ENCODE data around the gene COL9A1. TPM values are rescaled to one million over a fixed set of nuclear protein-coding genes. Genes with fewer than 3 reads are reported as not detected.
"Not testable (repeated sequence)": the region's sequence is repeated elsewhere in the genome, so short reads cannot be mapped to it uniquely, and the experiment has no call there.

Gene COL9A1
- polyA plus RNA-seq (ENCODE audit: insufficient read length in 3 of 3), result 10 to 100 TPM; 27.0 to 39.3 (median 32.3) TPM

DNA sequence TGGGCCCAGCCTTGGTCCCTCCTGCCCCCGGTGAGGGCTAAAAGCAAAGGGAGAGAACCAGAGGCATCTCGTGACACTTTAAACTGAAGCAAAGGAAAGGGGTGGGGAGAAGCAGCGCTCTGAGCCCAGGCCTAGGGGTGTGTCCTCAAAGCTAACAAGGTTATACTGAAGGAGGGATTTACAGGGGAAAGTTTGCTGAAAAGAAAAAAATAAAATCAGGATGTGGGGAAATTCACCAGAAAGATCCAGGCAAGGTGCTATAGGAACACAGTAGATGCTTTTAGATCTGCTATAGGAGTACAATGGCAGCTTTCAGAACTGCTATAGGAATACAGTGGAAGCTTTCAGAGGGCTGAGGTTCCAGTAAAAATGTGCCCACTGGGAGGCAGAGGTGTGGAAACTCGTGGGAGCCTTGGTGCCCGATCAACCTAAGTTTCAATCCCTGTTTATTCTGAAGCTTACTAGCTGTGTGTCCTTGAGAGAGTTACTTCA lies at the start of gene COL9A1:
TSS of gene COL9A1 (minus strand) at position 51 of the 492 bp plus-strand sequence. CDS start 160 bp downstream, outside the sequence.
- no peak for DNase-seq (ENCODE audit: low read depth in 3 of 3, low spot score in 2 of 3)

DNA sequence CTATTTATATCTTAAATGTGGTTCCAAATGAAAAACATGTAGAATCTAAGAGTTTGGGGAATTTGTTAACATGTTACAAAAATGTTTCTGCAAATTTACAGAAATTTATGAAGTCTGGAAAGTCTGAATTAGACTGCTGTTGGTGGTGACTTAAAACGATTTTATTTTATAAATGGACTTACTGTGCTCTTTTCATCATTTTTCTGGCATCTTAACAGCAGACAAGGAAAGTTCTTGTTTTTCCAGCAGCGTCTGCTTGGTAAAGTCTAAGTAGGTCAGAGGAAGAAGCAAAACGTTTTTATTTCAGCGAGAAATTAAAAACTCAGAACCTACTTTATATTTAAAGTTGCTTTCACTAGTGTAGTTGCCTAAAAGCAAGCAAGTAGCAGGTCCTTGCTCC lies 48.6 kb upstream of the COL9A1 start:
- no peak for DNase-seq (ENCODE audit: low read depth in 3 of 3, low spot score in 2 of 3)

DNA sequence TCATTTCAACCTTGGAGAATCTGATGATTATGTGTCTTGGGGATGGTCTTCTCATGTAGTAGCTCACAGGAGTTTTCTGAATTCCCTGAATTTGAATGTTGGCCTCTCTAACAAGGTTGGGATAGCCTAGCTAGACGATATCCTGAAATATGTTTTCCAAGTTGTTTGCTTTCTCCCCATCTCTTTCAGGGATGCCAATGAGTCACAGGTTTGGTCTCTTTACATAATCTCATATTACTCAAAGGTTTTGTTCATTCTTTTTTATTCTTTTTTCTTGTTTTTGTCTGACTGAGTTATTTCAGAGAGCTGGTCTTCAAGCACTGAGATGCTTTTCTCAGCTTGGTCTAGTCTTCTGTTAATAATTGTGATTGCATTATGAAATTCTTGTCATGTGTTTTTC lies 42.7 kb upstream of the COL9A1 start:
- DNase-seq (ENCODE audit: low read depth in 3 of 3, low spot score in 2 of 3), result no peak

DNA sequence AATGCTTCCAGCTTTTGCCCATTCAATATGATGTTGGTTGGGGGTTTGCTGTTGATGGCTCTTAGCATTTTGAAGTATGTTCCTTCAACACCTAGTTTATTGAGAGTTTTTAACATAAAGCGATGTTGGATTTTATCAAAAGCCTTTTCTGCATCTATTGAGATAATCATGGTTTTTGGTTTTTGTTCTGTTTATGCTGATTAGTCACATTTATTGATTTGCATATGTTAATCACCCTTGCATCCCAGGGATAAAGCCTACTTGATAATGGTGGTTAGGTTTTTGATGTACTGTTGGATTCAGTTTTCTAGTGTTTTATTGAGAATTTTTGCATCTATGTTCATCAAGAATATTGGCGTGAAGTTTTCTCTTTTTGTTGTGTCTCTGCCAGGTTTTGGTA lies 40.4 kb upstream of the COL9A1 start:
- no peak for DNase-seq (ENCODE audit: low read depth in 3 of 3, low spot score in 2 of 3)

DNA sequence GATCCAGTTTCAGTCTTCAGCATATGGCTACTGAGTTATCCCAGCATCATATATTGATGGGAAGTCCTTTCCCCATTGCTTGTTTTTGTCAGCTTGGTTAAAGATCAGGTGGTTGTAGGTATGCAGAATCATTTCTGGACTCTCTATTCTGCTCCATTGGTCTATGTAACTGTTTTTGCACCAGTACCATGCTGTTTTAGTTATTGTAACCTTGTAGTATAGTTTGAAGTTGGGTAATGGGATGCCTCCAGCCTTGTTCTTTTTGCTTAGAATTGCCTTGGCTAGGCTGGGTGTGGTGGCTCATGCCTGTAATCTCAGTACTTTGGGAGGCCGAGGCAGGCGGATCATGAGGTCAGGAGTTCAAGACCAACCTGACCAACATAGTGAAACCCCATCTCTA lies 36.9 kb upstream of the COL9A1 start:
- not testable (repeated sequence) for DNase-seq (ENCODE audit: low read depth in 3 of 3, low spot score in 2 of 3)

DNA sequence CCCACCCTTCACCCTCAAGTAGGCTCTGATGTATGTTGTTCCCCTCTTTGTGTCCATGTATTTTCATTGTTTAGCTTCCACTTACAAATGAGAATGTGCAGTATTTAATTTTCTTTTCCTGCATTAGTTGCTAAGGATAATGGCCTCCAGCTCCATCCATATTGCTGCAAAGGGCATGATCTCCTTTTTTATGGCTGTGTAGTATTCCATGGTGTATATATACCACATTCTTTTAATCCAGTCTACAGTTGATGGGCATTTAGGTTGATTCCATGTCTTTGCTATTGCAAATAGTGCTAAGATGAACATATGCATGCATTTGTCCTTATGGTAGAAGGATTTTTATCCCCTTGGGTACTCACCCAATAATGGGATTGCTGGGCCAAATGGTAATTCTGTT lies 35.9 kb upstream of the COL9A1 start:
- no peak for DNase-seq (ENCODE audit: low read depth in 3 of 3, low spot score in 2 of 3)

DNA sequence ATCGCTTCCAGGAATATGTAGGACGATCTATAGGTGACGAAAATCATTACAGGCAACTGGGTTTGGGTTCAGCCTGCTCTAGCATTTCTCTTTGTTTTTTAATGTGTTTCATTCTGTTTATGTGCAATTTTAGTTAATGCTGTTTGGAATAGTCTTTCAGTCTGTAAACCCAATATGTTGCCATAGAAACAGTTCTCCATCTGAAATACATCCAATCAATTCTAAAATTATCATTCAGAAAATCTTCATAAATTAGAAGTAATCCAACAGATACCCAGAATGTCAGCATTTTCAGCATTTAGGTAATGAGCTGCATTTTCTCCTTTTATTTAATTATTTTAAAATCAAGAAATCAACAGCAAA lies 34.8 kb upstream of the COL9A1 start:
- no peak for DNase-seq (ENCODE audit: low read depth in 3 of 3, low spot score in 2 of 3)

DNA sequence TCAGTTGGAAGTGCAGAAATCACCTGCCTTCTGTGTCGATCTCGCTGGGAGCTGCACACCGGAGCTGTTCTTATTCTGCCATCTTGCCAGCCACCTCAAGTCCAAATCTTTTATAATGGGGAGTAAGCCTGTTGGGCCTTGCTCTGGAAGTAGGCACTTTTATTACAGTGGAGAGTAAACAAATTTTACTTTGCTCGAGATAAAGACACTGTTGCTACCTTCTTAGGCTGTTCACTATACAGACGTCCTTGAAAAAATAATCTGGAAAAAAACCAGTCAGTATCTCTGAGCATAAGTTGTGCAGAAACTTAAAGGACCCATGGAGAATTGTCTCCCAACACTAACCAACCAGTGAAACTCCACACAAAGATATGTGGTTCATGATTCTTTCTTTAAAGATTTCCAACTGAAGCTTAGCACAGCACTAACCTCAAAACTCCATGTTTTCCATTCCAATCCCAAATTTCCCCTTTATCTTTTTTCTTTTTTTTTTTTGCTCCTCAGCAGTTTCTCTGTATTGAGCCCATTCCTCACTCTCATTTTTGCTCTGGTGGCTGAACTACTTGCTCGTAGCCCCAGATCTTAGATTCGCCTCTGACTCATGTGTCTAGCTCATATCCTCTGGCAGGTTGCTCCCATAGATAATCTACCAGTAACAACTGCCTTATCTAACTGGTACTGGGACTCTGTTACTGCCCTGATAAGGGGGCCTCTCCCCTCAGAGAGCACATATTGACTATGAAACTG lies 34.3 kb upstream of the COL9A1 start:
- DNase-seq (ENCODE audit: low read depth in 3 of 3, low spot score in 2 of 3), result no peak

DNA sequence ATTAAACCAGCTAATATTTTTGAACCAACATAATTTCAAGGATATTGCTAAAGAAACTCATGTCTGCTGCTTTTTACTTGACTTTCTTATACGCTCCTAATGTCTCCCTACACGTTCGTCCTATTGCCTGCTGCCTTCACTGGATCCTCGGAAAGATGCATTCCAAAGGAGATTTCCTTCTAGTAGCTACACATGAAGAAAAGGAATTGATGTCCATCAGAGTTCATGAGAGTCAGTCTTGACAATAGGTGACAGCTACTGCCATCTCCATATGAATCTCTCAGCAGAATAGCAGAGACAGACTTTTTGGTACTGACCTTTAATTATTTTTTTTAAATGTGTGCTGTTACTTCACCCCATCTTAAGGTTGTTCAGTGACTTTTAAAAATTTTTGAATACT lies 24.2 kb upstream of the COL9A1 start:
- DNase-seq (ENCODE audit: low read depth in 3 of 3, low spot score in 2 of 3), result no peak

DNA sequence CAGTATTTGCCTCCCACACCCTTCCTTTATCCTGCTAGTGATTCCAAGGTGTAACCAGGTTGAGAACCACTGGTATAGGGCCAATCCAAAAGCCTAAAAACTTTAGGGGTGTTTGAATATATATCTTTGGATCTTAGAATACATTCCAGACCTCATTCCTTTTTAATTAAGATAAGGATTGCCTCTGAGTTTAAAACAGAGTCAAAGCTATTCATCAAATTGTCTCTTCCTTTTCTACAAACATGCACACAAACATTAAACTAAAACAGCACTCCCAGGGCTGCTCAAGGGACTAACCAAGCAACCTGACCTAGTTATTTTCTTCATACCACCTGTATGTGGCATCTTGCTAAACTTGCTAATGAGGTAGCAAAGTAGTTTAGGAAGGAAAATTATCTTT lies 22.1 kb upstream of the COL9A1 start:
- DNase-seq (ENCODE audit: low read depth in 3 of 3, low spot score in 2 of 3), result no peak

DNA sequence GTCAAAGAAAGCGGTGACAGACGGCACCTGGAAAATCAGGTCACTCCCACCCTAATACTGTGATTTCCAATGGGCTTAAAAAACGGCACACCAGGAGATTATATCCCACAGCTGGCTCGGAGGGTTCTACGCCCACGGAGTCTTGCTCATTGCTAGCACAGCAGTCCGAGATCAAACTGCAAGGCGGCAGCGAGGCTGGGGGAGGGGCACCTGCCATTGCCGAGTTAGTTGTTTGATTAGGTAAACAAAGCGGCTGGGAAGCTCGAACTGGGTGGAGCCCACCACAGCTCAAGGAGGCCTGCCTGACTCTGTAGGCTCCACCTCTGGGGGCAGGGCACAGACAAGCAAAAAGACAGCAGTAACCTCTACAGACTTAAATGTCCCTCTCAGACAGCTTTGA lies 14.9 kb upstream of the COL9A1 start:
- DNase-seq (ENCODE audit: low read depth in 3 of 3, low spot score in 2 of 3), result not testable (repeated sequence)

DNA sequence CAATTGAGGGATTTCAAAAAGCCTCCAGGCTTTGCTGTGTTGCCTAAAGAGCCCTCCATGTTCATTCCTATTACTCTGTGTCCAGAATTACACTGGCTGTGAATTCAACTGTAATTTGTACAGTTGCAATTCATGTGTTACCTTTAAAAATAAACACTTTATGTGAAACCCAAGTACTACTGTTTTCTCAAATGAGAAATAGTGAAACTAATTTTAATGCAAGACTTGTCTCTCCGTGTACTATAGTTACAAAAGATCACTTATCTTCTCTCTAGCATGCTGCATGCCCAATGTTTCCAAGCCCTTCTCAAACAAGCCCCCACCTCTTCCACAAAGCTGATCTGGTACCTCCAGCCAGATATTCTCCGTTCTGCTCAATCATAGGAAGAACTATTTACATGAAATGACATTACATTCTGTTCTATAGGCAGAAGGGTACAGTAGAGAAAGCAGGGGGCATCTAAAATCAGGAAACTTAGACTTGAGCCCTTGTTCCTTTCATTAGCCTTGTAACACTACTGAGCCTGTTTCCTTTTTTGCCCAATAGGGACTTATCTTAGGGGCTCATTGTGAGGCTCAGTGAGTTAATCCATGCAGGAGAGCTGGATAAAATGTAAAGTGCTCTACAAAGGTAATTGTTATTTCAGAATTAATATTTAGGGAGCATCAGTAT lies 12.3 kb upstream of the COL9A1 start:
- DNase-seq (ENCODE audit: low read depth in 3 of 3, low spot score in 2 of 3), result no peak

DNA sequence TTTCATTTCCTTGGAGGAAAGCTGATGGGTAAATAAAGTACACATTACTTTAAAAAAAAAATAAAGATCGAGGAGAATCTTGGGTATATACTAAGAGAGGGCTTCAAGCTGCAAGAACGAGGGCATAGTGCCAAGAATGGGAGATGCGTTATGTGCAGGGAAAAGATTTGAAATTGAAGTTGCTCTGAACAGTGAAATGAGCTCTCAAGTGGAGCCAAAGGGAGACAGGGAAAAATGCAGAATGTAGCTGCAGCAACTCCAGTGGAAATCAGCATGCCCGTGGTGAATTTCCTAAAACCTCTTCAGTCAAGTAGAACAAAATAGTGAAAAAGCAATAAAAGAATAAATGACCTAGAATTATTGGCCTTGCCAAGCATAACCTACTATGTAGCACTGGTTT lies 11.4 kb upstream of the COL9A1 start:
- no peak for DNase-seq (ENCODE audit: low read depth in 3 of 3, low spot score in 2 of 3)

DNA sequence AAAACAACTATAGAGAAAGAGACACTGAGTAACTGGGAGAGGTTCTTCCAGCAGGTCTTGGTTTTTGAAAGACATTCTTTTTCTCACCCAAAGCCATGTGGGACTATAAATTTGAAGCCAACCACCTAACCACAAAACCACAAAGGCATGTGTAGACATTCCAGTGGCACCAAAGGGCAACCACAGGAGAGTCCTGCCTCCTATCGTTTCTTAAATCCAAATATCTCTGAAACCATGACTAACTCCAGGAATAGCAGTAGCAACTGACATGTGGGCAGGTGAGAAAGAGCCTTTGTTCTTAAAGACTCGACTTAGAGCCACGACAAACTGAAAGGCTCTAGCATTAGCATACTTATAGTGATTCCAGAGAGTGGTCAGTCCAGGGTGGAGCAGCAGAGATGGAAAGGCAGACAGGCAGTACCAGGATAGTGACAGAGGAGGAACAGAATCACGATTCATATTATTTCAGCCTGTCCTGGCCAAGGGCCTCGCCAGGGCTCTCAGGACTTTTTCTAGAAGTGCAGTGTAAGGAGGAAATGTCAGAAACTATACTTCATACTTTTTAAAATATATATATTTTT lies 9.4 kb upstream of the COL9A1 start:
- no peak for DNase-seq (ENCODE audit: low read depth in 3 of 3, low spot score in 2 of 3)

DNA sequence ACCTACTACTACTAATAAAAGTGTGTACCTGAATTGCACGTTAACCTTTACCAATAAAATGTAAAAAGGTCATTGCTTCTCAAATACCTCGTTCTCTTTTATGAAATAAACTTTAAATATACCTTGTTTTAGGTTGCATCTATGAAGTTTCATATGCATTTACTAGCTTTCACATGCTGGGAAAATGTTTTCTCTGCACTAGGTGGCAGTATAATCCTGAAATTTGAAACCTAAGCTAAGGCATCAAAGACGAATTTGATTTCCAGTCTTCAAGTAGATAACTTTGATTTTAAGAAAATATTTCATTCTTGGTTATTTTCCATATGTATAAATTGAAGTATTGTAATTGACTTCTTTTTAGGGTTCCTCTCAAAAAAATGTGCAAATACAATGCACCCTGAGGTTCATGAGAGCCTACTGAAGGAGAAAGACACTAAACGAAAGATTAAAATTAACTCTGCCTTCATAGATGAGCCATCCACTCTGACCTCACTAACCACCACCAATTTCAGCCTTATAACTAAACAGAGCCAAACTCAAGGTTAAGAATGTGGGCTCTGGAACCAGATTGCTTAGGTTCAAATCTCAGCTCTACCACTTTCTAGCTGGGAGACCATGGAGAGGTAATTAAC lies 7.3 kb upstream of the COL9A1 start:
- no peak for DNase-seq (ENCODE audit: low read depth in 3 of 3, low spot score in 2 of 3)

DNA sequence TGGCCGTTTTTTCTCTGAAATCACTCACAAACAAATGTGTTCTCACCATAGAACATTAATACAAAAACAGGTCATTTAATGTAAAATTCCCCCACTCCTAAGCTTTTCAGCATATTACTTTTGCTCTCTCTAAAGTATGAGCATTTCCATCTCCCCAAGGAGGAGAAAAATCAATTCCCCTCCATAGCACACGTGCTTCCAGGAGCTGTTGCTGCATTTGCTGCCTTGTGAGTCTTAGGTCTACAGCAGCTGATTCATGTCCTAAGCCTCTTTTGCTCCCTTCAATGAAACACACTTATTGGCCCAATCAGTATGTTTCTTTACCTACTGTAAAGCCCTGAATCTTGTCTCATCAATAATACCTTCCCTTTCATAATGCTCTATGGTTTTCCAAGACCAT lies 6.4 kb upstream of the COL9A1 start:
- no peak for DNase-seq (ENCODE audit: low read depth in 3 of 3, low spot score in 2 of 3)

DNA sequence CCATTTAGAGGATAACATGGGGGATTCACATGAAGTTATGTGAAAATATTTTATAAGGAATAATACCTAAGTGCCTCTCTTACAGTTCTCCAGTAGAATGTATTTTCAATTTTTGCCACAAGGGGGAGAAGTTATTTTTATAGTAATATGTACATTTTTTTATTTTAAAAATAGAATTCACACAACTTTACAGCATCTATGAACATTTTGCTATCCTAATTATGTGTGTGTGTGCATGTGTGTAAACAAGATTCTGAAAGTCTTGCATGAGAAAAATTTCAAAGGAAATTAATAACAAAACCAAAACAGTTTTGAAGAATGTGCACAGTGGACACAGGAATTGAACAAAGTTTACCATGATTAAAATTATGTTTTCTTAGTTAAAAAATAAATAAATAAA lies 5.3 kb upstream of the COL9A1 start:
- DNase-seq (ENCODE audit: low read depth in 3 of 3, low spot score in 2 of 3), result not testable (repeated sequence)

DNA sequence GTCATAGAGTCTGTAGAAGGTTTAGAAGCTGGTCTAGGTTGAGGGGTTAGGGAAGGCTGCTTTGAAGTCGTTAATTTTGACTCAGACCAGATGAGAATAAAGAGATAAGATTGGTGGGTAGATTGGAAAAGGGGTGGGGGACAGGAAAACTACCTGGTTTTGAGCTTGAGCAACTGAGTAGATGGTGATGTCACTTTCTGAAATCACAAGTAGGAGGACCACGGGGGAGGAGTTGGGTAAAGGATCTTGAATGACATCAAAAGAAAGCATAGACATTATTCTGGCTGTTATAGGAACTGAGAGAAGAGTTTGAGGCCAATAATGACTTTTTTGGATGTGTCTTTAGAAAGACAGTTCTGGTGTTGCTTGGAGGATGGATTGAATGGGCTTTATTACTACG lies 4.1 kb upstream of the COL9A1 start:
- no peak for DNase-seq (ENCODE audit: low read depth in 3 of 3, low spot score in 2 of 3)

DNA sequence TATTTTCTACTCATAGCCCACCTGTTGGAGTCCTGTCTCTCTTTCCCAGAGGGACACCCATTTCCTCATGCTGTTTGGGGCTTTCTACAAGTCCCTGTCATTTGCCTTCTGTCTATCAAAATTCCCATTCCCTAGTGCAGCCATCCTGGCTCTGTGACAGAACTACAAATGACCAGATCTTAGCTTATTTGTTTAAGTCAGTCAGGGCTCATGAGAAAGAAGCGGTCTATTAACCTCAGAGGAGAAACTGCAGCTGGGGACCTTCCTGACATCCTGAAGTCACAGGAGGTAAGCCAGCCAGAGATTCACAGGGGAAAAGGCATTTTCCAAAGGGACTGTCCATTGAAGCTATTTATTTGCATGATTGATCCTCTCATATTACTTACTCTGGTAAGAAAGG lies 1.7 kb upstream of the COL9A1 start:
- DNase-seq (ENCODE audit: low read depth in 3 of 3, low spot score in 2 of 3), result no peak

DNA sequence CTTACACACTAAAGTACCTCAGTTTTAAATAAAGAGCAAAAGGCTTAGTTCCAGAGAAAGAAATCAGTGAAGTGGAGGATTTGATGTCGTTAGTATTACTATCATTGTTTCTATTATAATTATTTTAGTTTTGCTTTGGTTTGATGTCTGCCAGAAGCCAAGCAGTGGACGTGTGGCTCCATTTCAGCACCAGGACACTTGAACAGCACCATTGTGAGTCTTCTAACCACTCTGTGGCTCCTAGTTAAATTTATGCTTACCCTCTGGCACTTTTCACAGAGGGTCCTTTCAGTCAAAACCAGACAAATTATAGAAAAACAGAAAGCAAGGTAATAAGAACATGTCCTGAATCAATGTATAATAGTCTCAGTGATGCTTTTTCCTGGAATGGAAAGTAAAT lies 3.4 kb downstream of the COL9A1 start:
- DNase-seq (ENCODE audit: low read depth in 3 of 3, low spot score in 2 of 3), result no peak

DNA sequence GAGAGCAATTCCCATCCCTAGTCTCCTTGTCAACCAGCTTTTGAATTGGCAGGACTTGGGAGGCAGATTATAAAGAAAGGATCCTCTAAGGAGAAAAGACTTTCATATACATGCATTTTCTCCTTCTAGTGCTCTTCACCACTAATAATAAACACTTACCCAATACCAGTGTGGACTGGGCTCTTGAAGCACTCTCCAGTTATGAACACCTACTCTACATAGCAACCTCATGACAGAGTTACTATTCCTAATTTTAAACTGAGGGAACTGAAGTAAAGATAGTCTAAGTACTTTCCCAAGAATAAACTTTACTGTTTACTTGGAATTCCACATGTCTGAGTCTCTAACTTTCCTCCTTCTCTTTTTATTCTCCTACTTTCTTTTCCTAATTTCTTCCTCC lies 4.8 kb downstream of the COL9A1 start:
- DNase-seq (ENCODE audit: low read depth in 3 of 3, low spot score in 2 of 3), result no peak

DNA sequence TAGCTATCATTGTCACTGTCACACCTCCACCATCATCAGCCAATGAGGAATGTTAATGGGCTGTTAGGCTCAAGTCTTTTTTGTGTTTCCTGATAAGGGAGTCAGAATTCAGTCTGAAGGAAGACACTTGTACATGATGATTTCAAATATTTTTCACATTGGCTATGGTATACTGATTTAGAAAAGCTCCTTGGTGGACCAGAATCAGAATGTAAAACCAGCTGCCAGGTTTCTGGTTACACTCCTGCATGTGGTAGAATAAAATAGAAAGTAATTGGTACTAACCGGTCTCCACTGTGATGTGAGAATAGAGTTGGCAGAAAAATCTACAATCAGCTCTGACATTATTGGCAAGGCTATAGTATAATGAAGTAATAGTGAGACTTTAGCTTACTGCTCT lies 10.7 kb downstream of the COL9A1 start:
- no peak for DNase-seq (ENCODE audit: low read depth in 3 of 3, low spot score in 2 of 3)
